NB4 (cell line): Measurements from ENCODE around the gene PARP12.

Experiments
- MYC ChIP-seq: IDR thresholded peaks from 2 replicates; pipeline ENCODE4 v1.6.1; 2011; ENCODE audit warnings: low read depth, low read length
- POLR2A ChIP-seq: IDR thresholded peaks from 2 replicates; pipeline ENCODE4 v1.6.1; 2011; ENCODE audit warnings: mild to moderate bottlenecking; ENCODE audit not compliant: insufficient read length; ENCODE audit errors: extremely low read depth
- TF ChIP-seq, protein P1 (sequence below): IDR thresholded peaks from one replicate; pipeline ENCODE4 v1.5.1; 2012; ENCODE audit warnings: low read depth, low read length
- TF ChIP-seq, protein P2 (sequence below): IDR thresholded peaks from 2 replicates; pipeline ENCODE4 v1.6.1; 2011; ENCODE audit warnings: low read depth, low read length

DNA sequence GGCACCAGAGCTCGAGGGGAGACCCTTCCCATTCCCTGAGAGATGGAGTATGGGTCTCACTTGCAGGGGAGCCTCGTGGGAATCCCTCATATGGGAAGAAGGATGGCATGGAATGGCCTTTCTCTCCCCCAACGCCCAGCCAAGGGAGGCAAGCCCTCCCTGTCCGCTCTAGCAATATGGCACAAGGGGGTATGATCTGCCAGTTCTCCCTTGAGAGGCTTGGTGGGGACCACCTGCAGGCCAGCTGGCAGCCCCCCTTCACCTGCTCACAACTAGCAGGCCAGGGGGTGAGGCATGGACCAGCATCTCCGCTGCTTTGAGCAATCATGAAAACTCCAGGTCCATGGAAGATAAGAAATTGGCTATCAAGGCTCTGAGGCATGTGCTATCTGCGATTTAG is 70.8 kb downstream of the PARP12 start:
- TF ChIP-seq, protein P1, sequence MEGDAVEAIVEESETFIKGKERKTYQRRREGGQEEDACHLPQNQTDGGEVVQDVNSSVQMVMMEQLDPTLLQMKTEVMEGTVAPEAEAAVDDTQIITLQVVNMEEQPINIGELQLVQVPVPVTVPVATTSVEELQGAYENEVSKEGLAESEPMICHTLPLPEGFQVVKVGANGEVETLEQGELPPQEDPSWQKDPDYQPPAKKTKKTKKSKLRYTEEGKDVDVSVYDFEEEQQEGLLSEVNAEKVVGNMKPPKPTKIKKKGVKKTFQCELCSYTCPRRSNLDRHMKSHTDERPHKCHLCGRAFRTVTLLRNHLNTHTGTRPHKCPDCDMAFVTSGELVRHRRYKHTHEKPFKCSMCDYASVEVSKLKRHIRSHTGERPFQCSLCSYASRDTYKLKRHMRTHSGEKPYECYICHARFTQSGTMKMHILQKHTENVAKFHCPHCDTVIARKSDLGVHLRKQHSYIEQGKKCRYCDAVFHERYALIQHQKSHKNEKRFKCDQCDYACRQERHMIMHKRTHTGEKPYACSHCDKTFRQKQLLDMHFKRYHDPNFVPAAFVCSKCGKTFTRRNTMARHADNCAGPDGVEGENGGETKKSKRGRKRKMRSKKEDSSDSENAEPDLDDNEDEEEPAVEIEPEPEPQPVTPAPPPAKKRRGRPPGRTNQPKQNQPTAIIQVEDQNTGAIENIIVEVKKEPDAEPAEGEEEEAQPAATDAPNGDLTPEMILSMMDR, result no peak
- no peak for TF ChIP-seq POLR2A
- TF ChIP-seq, protein P2, sequence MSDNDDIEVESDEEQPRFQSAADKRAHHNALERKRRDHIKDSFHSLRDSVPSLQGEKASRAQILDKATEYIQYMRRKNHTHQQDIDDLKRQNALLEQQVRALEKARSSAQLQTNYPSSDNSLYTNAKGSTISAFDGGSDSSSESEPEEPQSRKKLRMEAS, result no peak
- TF ChIP-seq MYC, result no peak
